Measurements from ENCODE around the gene HSD17B4.
"Not testable (repeated sequence)": the region's sequence is repeated elsewhere in the genome, so short reads cannot be mapped to it uniquely, and the experiment has no call there.

HSD17B4 gene

GRCh38 chr5:119465640-119466039, 13.3 kb downstream of the HSD17B4 start:
- Histone ChIP-seq H3K4me1 (ENCODE audit: control insufficient read depth, low read depth, low read length) (peaks cover 12% of the 10 kb centered on the region), H3K9ac (ENCODE audit: low read length) (no peak overlapping the region), H3K9me3 (ENCODE audit: control insufficient read depth, low read depth, low read length) (peaks cover 13% of the 10 kb centered on the region), H3K27me3 (ENCODE audit: control insufficient read depth, insufficient read depth, low read length) (no peaks in the 10 kb centered on the region), H3K4me3 (ENCODE audit: low read length) (no peak overlapping the region), H3K36me3 (ENCODE audit: control insufficient read depth, low read depth, low read length) (peaks cover 5% of the 10 kb centered on the region), H3K27ac (ENCODE audit: low read length) (no peak overlapping the region)

- Histone ChIP-seq H3K9ac (ENCODE audit: low read length) (no peak overlapping the region), H3K9me3 (ENCODE audit: control insufficient read depth, low read depth, low read length) (peaks cover 13% of the 10 kb centered on the region), H3K27me3 (ENCODE audit: control insufficient read depth, insufficient read depth, low read length) (no peaks in the 10 kb centered on the region), H3K4me3 (ENCODE audit: low read length) (no peak overlapping the region), H3K4me1 (ENCODE audit: control insufficient read depth, low read depth, low read length) (peaks cover 18% of the 10 kb centered on the region), H3K27ac (ENCODE audit: low read length) (no peak overlapping the region), H3K36me3 (ENCODE audit: control insufficient read depth, low read depth, low read length) (peaks cover 5% of the 10 kb centered on the region)
Measured at GRCh38 chr5:119468286-119468685, 16.0 kb downstream of the HSD17B4 start.

GRCh38 chr5:119470105-119470763, 17.9 kb downstream of the HSD17B4 start:
- Histone ChIP-seq H3K4me1 (ENCODE audit: control insufficient read depth, low read depth, low read length) (peaks cover 18% of the 10 kb centered on the region), H3K9ac (ENCODE audit: low read length) (no peak overlapping the region), H3K27ac (ENCODE audit: low read length) (no peak overlapping the region), H3K9me3 (ENCODE audit: control insufficient read depth, low read depth, low read length) (peaks cover 13% of the 10 kb centered on the region), H3K36me3 (ENCODE audit: control insufficient read depth, low read depth, low read length) (peaks cover 16% of the 10 kb centered on the region), H3K4me3 (ENCODE audit: low read length) (peak overlapping the region; percentile 42), H3K27me3 (ENCODE audit: control insufficient read depth, insufficient read depth, low read length) (no peaks in the 10 kb centered on the region)

GRCh38 chr5:119470851-119471451, 18.7 kb downstream of the HSD17B4 start:
- peaks cover 13% of the 10 kb centered on the region for H3K9me3 ChIP-seq (ENCODE audit: control insufficient read depth, low read depth, low read length)
- H3K4me3 ChIP-seq (ENCODE audit: low read length) = peak overlapping the region; percentile 42
- H3K27me3 ChIP-seq (ENCODE audit: control insufficient read depth, insufficient read depth, low read length) = no peaks in the 10 kb centered on the region
- H3K9ac ChIP-seq (ENCODE audit: low read length) = no peak overlapping the region
- no peak overlapping the region for H3K27ac ChIP-seq (ENCODE audit: low read length)
- H3K4me1 ChIP-seq (ENCODE audit: control insufficient read depth, low read depth, low read length) = peaks cover 15% of the 10 kb centered on the region
- peaks cover 22% of the 10 kb centered on the region for H3K36me3 ChIP-seq (ENCODE audit: control insufficient read depth, low read depth, low read length)

- peaks cover 10% of the 10 kb centered on the region for H3K9me3 ChIP-seq (ENCODE audit: control insufficient read depth, low read depth, low read length)
- H3K4me3 ChIP-seq (ENCODE audit: low read length) = no peak overlapping the region
- H3K4me1 ChIP-seq (ENCODE audit: control insufficient read depth, low read depth, low read length) = peaks cover 23% of the 10 kb centered on the region
- H3K9ac ChIP-seq (ENCODE audit: low read length) = no peak overlapping the region
- H3K27ac ChIP-seq (ENCODE audit: low read length) = no peak overlapping the region
- H3K27me3 ChIP-seq (ENCODE audit: control insufficient read depth, insufficient read depth, low read length) = no peaks in the 10 kb centered on the region
- peaks cover 41% of the 10 kb centered on the region for H3K36me3 ChIP-seq (ENCODE audit: control insufficient read depth, low read depth, low read length)
Measured at GRCh38 chr5:119473241-119473640, 20.9 kb downstream of the HSD17B4 start.

- peaks cover 42% of the 10 kb centered on the region for H3K36me3 ChIP-seq (ENCODE audit: control insufficient read depth, low read depth, low read length)
- peak overlapping the region; percentile 25 for H3K9ac ChIP-seq (ENCODE audit: low read length)
- H3K9me3 ChIP-seq (ENCODE audit: control insufficient read depth, low read depth, low read length) = no peaks in the 10 kb centered on the region
- H3K4me3 ChIP-seq (ENCODE audit: low read length) = no peak overlapping the region
- peak overlapping the region; percentile 65 for H3K27ac ChIP-seq (ENCODE audit: low read length)
- no peaks in the 10 kb centered on the region for H3K27me3 ChIP-seq (ENCODE audit: control insufficient read depth, insufficient read depth, low read length)
- H3K4me1 ChIP-seq (ENCODE audit: control insufficient read depth, low read depth, low read length) = peaks cover 30% of the 10 kb centered on the region
Measured at GRCh38 chr5:119476341-119476740, 24.0 kb downstream of the HSD17B4 start.

- Histone ChIP-seq H3K9me3 (ENCODE audit: control insufficient read depth, low read depth, low read length) (no peaks in the 10 kb centered on the region), H3K36me3 (ENCODE audit: control insufficient read depth, low read depth, low read length) (peaks cover 48% of the 10 kb centered on the region), H3K27me3 (ENCODE audit: control insufficient read depth, insufficient read depth, low read length) (no peaks in the 10 kb centered on the region), H3K9ac (ENCODE audit: low read length) (no peak overlapping the region), H3K4me1 (ENCODE audit: control insufficient read depth, low read depth, low read length) (peaks cover 52% of the 10 kb centered on the region), H3K4me3 (ENCODE audit: low read length) (no peak overlapping the region), H3K27ac (ENCODE audit: low read length) (no peak overlapping the region)
Measured at GRCh38 chr5:119478781-119479180, 26.5 kb downstream of the HSD17B4 start.

- H3K9ac ChIP-seq (ENCODE audit: low read length); H3K27me3 ChIP-seq (ENCODE audit: control insufficient read depth, insufficient read depth, low read length); H3K27ac ChIP-seq (ENCODE audit: low read length); H3K9me3 ChIP-seq (ENCODE audit: control insufficient read depth, low read depth, low read length); H3K4me3 ChIP-seq (ENCODE audit: low read length): not testable (repeated sequence)
- peaks cover 52% of the 10 kb centered on the region for H3K4me1 ChIP-seq (ENCODE audit: control insufficient read depth, low read depth, low read length)
- H3K36me3 ChIP-seq (ENCODE audit: control insufficient read depth, low read depth, low read length) = peaks cover 53% of the 10 kb centered on the region
Measured at GRCh38 chr5:119480629-119481028, 28.3 kb downstream of the HSD17B4 start.

GRCh38 chr5:119483155-119483554, 30.9 kb downstream of the HSD17B4 start:
- peak overlapping the region; percentile 30 for H3K27ac ChIP-seq (ENCODE audit: low read length)
- H3K36me3 ChIP-seq (ENCODE audit: control insufficient read depth, low read depth, low read length) = peaks cover 44% of the 10 kb centered on the region
- no peak overlapping the region for H3K9ac ChIP-seq (ENCODE audit: low read length)
- H3K4me3 ChIP-seq (ENCODE audit: low read length) = no peak overlapping the region
- H3K9me3 ChIP-seq (ENCODE audit: control insufficient read depth, low read depth, low read length) = no peaks in the 10 kb centered on the region
- H3K27me3 ChIP-seq (ENCODE audit: control insufficient read depth, insufficient read depth, low read length) = no peaks in the 10 kb centered on the region
- H3K4me1 ChIP-seq (ENCODE audit: control insufficient read depth, low read depth, low read length) = peaks cover 45% of the 10 kb centered on the region

GRCh38 chr5:119484884-119485283, 32.6 kb downstream of the HSD17B4 start:
- Histone ChIP-seq H3K4me1 (ENCODE audit: control insufficient read depth, low read depth, low read length) (peaks cover 31% of the 10 kb centered on the region), H3K27ac (ENCODE audit: low read length) (no peak overlapping the region), H3K9ac (ENCODE audit: low read length) (no peak overlapping the region), H3K36me3 (ENCODE audit: control insufficient read depth, low read depth, low read length) (peaks cover 44% of the 10 kb centered on the region), H3K27me3 (ENCODE audit: control insufficient read depth, insufficient read depth, low read length) (no peaks in the 10 kb centered on the region), H3K4me3 (ENCODE audit: low read length) (no peak overlapping the region), H3K9me3 (ENCODE audit: control insufficient read depth, low read depth, low read length) (no peaks in the 10 kb centered on the region)

- no peak overlapping the region for H3K9ac ChIP-seq (ENCODE audit: low read length)
- no peaks in the 10 kb centered on the region for H3K4me1 ChIP-seq (ENCODE audit: control insufficient read depth, low read depth, low read length)
- peaks cover 10% of the 10 kb centered on the region for H3K9me3 ChIP-seq (ENCODE audit: control insufficient read depth, low read depth, low read length)
- H3K27me3 ChIP-seq (ENCODE audit: control insufficient read depth, insufficient read depth, low read length) = no peaks in the 10 kb centered on the region
- H3K36me3 ChIP-seq (ENCODE audit: control insufficient read depth, low read depth, low read length) = peaks cover 55% of the 10 kb centered on the region
- H3K4me3 ChIP-seq (ENCODE audit: low read length) = no peak overlapping the region
- no peak overlapping the region for H3K27ac ChIP-seq (ENCODE audit: low read length)
Measured at GRCh38 chr5:119501671-119502179, 49.4 kb downstream of the HSD17B4 start.

GRCh38 chr5:119503939-119504338, 51.6 kb downstream of the HSD17B4 start:
- not testable (repeated sequence) for H3K27me3 ChIP-seq (ENCODE audit: control insufficient read depth, insufficient read depth, low read length); H3K27ac ChIP-seq (ENCODE audit: low read length); H3K4me1 ChIP-seq (ENCODE audit: control insufficient read depth, low read depth, low read length); H3K4me3 ChIP-seq (ENCODE audit: low read length); H3K9me3 ChIP-seq (ENCODE audit: control insufficient read depth, low read depth, low read length); H3K9ac ChIP-seq (ENCODE audit: low read length)
- peaks cover 34% of the 10 kb centered on the region for H3K36me3 ChIP-seq (ENCODE audit: control insufficient read depth, low read depth, low read length)
